Measurements from ENCODE around the gene PSMD13.

GRCh38 chr11:291281-292210, 54.8 kb downstream of the PSMD13 start:
- TF ChIP-seq FOXA1 (IDR thresholded peaks at IDR 0.05): no peak
- TF ChIP-seq NFRKB (IDR thresholded peaks at IDR 0.05): no peak
- TF ChIP-seq SP1 (IDR thresholded peaks at IDR 0.05): no peak
- no peak for TF ChIP-seq BHLHE40 (IDR thresholded peaks at IDR 0.05; ENCODE audit: borderline replicate concordance)
- TF ChIP-seq L3MBTL2 (conservative IDR thresholded peaks at IDR 0.05): no peak
- no peak for TF ChIP-seq TARDBP (IDR thresholded peaks at IDR 0.05)
- TF ChIP-seq FOXK2 (IDR thresholded peaks at IDR 0.05): no peak
- TF ChIP-seq ELF4 (IDR thresholded peaks at IDR 0.05): no peak
- no peak for TF ChIP-seq PKNOX1 (IDR thresholded peaks at IDR 0.05)
- TF ChIP-seq ARNT (IDR thresholded peaks at IDR 0.05): no peak

All from HEK293T (cell line).